PC-9 (cell line): ENCODE data around the gene DOLPP1. TPM values are rescaled to one million over a fixed set of nuclear protein-coding genes. Genes with fewer than 3 reads are reported as not detected.

ENCODE experiments used
- BruUV-seq: library from RNA; stranded (reverse); fragments of 400-500 nt; replicated peaks from 2 replicates; lab custom pipeline; 2021; lab: Mats Ljungman, UMichigan
- CTCF ChIA-PET: fragments of 300-600 bp; sonication (Branson Sonifier 250); formaldehyde crosslinking; loops from one replicate; lab custom pipeline; 2022; ENCODE audit warnings: antibody characterized with exemption; lab: Charles Lee
- POLR2A ChIA-PET: fragments of 300-600 bp; sonication (Branson Sonifier 250); formaldehyde crosslinking; loops from one replicate; lab custom pipeline; 2022; ENCODE audit warnings: antibody characterized with exemption; ENCODE audit not compliant: unreplicated experiment; lab: Charles Lee
- DNase-seq, 2 experiments: peaks; one replicate each; pipeline versions ENCODE4 v3.0.0 to v3.0.0-alpha.2; 2015 to 2022; ENCODE audit warnings: mixed read lengths in 1 of 2
- H2AFZ ChIP-seq: fragments of 200-600 bp; sonication (generic); 2 replicates; pipeline ENCODE4 v1.8.1; 2017; ENCODE audit warnings: antibody characterized with exemption
- H3F3A ChIP-seq: fragments of 200-600 bp; sonication (generic); 2 replicates; pipeline ENCODE4 v1.8.1; 2017; ENCODE audit warnings: antibody characterized with exemption, mild to moderate bottlenecking, low read depth; ENCODE audit not compliant: insufficient read depth
- H3K27ac ChIP-seq: fragments of 200-600 bp; sonication (generic); 2 replicates; pipeline ENCODE4 v1.6.1; 2016; ENCODE audit warnings: mixed run types
- H3K27me3 ChIP-seq: fragments of 200-600 bp; sonication (generic); 2 replicates; pipeline ENCODE4 v1.6.1; 2016; ENCODE audit warnings: low read depth, mixed run types; ENCODE audit not compliant: insufficient read depth
- H3K36me3 ChIP-seq: fragments of 200-600 bp; sonication (generic); 2 replicates; pipeline ENCODE4 v1.6.1; 2016; ENCODE audit warnings: low read depth, mixed run types
- H3K4me1 ChIP-seq: fragments of 200-600 bp; sonication (generic); replicated peaks from 2 replicates; pipeline ENCODE4 v1.6.1; 2016; ENCODE audit warnings: mixed run types; ENCODE audit not compliant: insufficient read depth
- H3K4me2 ChIP-seq: fragments of 200-600 bp; sonication (generic); 2 replicates; pipeline ENCODE4 v1.6.1; 2017; ENCODE audit warnings: mixed run types
- H3K4me3 ChIP-seq: fragments of 200-600 bp; sonication (generic); 2 replicates; pipeline ENCODE4 v1.6.1; 2016; ENCODE audit warnings: mixed run types
- H3K79me2 ChIP-seq: fragments of 200-600 bp; sonication (generic); 2 replicates; pipeline ENCODE4 v1.6.1; 2017; ENCODE audit warnings: low read depth, mixed run types
- H3K9me2 ChIP-seq: fragments of 200-600 bp; sonication (generic); 2 replicates; pipeline ENCODE4 v1.8.1; 2017; ENCODE audit warnings: mild to moderate bottlenecking; ENCODE audit not compliant: insufficient read depth
- H3K9me3 ChIP-seq: fragments of 200-600 bp; sonication (generic); 2 replicates; pipeline ENCODE4 v1.8.1; 2016; ENCODE audit warnings: low read depth; ENCODE audit not compliant: insufficient read depth
- H4K20me1 ChIP-seq: fragments of 200-600 bp; sonication (generic); 2 replicates; pipeline ENCODE4 v1.8.1; 2017; ENCODE audit not compliant: insufficient read depth
- CTCF ChIP-seq: fragments of 200-600 bp; sonication (generic); conservative IDR thresholded peaks from 2 replicates; pipeline ENCODE4 v1.6.1; 2017; ENCODE audit warnings: mixed run types, antibody characterized with exemption, mild to moderate bottlenecking, moderate library complexity
- EZH2 ChIP-seq: fragments of 200-600 bp; sonication (generic); IDR thresholded peaks from 2 replicates; pipeline ENCODE4 v1.8.0; 2017; ENCODE audit warnings: antibody characterized with exemption, low read depth
- intact Hi-C: fragments of 100-400 bp; cut with micrococcal nuclease; formaldehyde crosslinking; loops from one replicate; pipeline ENCODE4 v1.10.0; 2022; ENCODE audit not compliant: unreplicated experiment
- total RNA-seq: library from RNA; stranded (reverse); gene quantifications from 2 replicates; pipeline ENCODE4 v1.2.3, GENCODE V29; 2021

Gene DOLPP1
- total RNA-seq, 1 experiment from 2014 or later, result 24.4 TPM

GRCh38 chr9:129036923-129037766 lies 43.8 kb upstream of the DOLPP1 start:
- H3K4me3 ChIP-seq, result peak overlapping the region; percentile 86
- TF ChIP-seq CTCF (no peak), EZH2 (no peak)
- no peaks in the 10 kb centered on the region for H3K9me3 ChIP-seq
- peak overlapping the region; percentile 80 for H3K4me2 ChIP-seq
- H3F3A ChIP-seq, result peaks cover 14% of the 10 kb centered on the region; the same call in 1 of the 2 replicates
- peaks cover 28% of the 10 kb centered on the region for H3K79me2 ChIP-seq
- peaks cover 19% of the 10 kb centered on the region for H3K4me1 ChIP-seq
- no peak overlapping the region for H3K27ac ChIP-seq
- intact Hi-C loops, result loop anchor here (1.0 kb wide), 1 partner anchor 44 kb away; the partner anchor contains the start of gene DOLPP1
- ChIA-PET CTCF (no interaction called here), POLR2A (interaction anchor here (0.5 to 1.0 kb wide), 3 partner anchors 14 to 207 kb away, joined by 3 to 6 read pairs (median 4); partner anchors contain the start of gene SPOUT1)
- H2AFZ ChIP-seq, result peak overlapping the region; percentile 88
- no peaks in the 10 kb centered on the region for H3K36me3 ChIP-seq
- BruUV-seq, result no TSS peak
- no peaks in the 10 kb centered on the region for H3K9me2 ChIP-seq
- no peaks in the 10 kb centered on the region for H3K27me3 ChIP-seq
- H4K20me1 ChIP-seq, result no peaks in the 10 kb centered on the region
- no peak for DNase-seq

GRCh38 chr9:129037767-129038098 lies 43.2 kb upstream of the DOLPP1 start:
- no peaks in the 10 kb centered on the region for H3K36me3 ChIP-seq
- H3K9me2 ChIP-seq, result no peaks in the 10 kb centered on the region
- CTCF ChIA-PET, result no interaction called here
- H3K79me2 ChIP-seq, result peaks cover 28% of the 10 kb centered on the region
- no peak overlapping the region for H3K27ac ChIP-seq
- BruUV-seq, result no TSS peak
- DNase-seq, result no peak
- POLR2A ChIA-PET, result no interaction called here
- no peaks in the 10 kb centered on the region for H3K9me3 ChIP-seq
- TF ChIP-seq CTCF (no peak), EZH2 (no peak)
- no peaks in the 10 kb centered on the region for H3K27me3 ChIP-seq
- peak overlapping the region; percentile 86; the same call in 1 of the 2 replicates for H3K4me3 ChIP-seq
- H4K20me1 ChIP-seq, result no peaks in the 10 kb centered on the region; the same call in 1 of the 2 replicates
- H2AFZ ChIP-seq, result no peak overlapping the region
- intact Hi-C loops, result no loop called here
- peak overlapping the region; percentile 80 for H3K4me2 ChIP-seq
- H3K4me1 ChIP-seq, result peaks cover 19% of the 10 kb centered on the region
- H3F3A ChIP-seq, result peaks cover 14% of the 10 kb centered on the region; the same call in 1 of the 2 replicates

GRCh38 chr9:129038109-129038852 lies 42.6 kb upstream of the DOLPP1 start:
- Histone ChIP-seq H3K36me3 (no peaks in the 10 kb centered on the region), H3K4me2 (peak overlapping the region; percentile 80), H3K4me1 (peaks cover 19% of the 10 kb centered on the region), H3K79me2 (peaks cover 28% of the 10 kb centered on the region), H2AFZ (no peak overlapping the region), H4K20me1 (no peaks in the 10 kb centered on the region; the same call in 1 of the 2 replicates), H3K27ac (no peak overlapping the region), H3K27me3 (no peaks in the 10 kb centered on the region), H3F3A (peaks cover 9% of the 10 kb centered on the region; the same call in 1 of the 2 replicates), H3K9me3 (no peaks in the 10 kb centered on the region), H3K9me2 (no peaks in the 10 kb centered on the region), H3K4me3 (peak overlapping the region; percentile 86; the same call in 1 of the 2 replicates)
- CTCF ChIA-PET, result interaction anchor here (0.6 to 1.1 kb wide), 3 partner anchors 8 to 444 kb away, joined by 3 to 6 read pairs (median 3); partner anchors contain the start of gene SH3GLB2
- DNase-seq, result no peak
- intact Hi-C loops, result no loop called here
- POLR2A ChIA-PET, result no interaction called here
- BruUV-seq, result TSS peak; percentile 24
- TF ChIP-seq EZH2, result no peak
- TF ChIP-seq CTCF, result no peak
